Stimulated activated CD4-positive, alpha-beta T cell treated with anti-CD3 and anti-CD28 coated beads, Interleukin-1b, Interleukin-23, amount 100 ng/mL, for 24 hours (primary cell): ENCODE results near the gene LMAN2.

ENCODE experiments used
- DNase-seq, 4 experiments: peaks; one replicate each; pipeline ENCODE4 v3.0.0-alpha.2; 2020; ENCODE audit warnings: low read depth in 4 of 4, low spot score in 1 of 4

Gene LMAN2

GRCh38 chr5:177328545-177329231 is 22.8 kb downstream of the LMAN2 start:
- no peak for DNase-seq

- no peak for DNase-seq
Measured at GRCh38 chr5:177327539-177328522, 23.6 kb downstream of the LMAN2 start.

DNA sequence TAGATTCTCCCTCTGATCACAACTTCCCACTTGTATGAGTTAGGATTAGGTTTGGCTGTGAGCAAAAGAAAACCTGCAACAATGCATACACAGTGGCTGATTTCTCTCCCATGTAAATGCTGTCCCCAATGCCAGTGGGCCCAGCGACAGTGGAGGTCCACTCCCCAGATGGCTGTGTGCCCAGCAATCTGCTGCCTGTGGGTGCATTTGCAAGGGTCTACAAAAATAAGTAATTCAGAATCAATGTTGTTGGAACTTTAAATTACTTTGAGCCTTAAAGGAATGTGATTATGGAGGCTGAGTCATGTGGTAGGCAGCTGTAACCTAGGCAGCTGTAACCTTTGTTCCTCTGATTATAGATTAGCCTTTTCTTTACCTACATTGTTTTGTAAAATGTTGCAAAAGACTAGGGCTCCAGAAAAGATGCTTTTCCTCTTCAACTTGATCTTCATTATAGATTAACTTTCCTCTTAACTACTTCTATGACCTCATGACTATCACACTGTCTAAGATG is 25.5 kb downstream of the LMAN2 start:
- no peak for DNase-seq

DNA sequence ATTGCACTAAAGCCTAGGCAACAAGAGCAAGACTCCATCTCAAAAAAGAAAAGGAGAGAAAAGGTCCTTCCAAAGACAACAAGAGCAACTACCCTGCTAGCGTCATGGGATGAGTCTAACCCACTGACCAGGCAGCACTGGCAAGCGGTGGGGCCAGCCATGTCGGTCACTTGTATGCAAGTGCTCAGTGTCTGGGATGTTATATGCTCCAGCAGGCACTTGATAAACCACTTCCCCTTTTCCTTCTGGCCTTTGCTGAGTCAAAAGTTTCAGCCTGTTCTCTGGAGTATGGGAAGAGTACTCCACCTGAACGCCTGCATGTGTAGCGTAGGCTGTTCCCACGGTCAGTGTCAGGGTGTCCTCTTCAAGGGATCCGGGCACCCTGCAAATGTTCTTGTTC is 30.6 kb downstream of the LMAN2 start:
- DNase-seq, result no peak

DNA sequence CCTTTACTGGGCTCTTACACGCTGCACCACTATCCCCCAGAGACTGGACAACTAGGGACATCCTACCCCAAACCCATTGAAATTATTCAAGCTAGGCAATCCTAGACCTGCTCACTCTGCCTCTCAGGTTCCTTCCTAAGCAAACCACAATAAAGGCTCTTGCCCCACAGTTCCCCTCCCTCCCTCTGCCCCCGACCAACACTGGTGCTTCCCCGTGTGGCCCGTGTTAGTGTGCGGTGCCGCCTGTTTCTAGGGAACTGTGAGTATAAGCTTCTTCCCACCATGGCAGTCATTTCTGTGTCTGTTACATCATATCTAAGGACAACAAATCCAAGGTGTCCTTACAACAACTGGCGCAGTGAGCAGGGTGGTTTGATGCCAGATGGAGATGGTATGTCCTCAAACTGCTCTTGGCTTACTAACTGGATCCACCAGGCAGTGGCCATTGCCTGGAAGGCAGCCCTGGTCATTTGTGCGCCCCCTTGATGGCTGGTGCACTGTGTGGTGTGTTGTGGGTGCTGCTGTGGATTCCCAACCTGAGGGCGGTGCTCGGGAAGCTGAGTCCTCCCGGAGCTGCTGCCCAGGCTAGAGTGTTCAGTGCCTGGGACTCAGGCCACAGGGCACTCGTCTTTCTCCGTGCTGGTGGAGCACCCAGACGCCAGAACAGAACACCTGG is 31.4 kb downstream of the LMAN2 start:
- no peak for DNase-seq

- DNase-seq, result peak in 3 of 4 experiments; percentile 44 to 58 (median 55)
Measured at GRCh38 chr5:177317959-177318377, 33.5 kb downstream of the LMAN2 start.

GRCh38 chr5:177316005-177316404 is 35.5 kb downstream of the LMAN2 start:
- no peak for DNase-seq

DNA sequence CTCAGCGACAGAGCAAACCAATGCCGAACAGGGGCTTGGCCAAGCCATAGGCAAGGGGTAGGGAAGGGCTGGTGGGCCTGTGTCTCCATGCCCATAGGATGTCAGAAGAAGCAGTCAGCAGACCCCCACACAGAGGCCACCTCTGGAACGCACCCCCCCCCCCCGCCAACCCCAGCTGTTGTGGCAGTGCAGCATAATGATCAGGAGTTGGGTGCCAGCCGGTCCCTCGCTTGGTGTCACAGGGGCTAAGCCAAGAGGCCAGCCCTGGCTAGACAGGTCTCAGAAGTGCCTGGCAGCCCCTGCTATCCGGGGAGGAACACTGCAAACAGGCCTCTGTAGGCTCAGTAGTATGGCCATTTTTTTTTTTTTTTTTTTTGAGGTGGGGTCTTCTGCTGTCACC is 36.1 kb downstream of the LMAN2 start:
- no peak for DNase-seq

DNA sequence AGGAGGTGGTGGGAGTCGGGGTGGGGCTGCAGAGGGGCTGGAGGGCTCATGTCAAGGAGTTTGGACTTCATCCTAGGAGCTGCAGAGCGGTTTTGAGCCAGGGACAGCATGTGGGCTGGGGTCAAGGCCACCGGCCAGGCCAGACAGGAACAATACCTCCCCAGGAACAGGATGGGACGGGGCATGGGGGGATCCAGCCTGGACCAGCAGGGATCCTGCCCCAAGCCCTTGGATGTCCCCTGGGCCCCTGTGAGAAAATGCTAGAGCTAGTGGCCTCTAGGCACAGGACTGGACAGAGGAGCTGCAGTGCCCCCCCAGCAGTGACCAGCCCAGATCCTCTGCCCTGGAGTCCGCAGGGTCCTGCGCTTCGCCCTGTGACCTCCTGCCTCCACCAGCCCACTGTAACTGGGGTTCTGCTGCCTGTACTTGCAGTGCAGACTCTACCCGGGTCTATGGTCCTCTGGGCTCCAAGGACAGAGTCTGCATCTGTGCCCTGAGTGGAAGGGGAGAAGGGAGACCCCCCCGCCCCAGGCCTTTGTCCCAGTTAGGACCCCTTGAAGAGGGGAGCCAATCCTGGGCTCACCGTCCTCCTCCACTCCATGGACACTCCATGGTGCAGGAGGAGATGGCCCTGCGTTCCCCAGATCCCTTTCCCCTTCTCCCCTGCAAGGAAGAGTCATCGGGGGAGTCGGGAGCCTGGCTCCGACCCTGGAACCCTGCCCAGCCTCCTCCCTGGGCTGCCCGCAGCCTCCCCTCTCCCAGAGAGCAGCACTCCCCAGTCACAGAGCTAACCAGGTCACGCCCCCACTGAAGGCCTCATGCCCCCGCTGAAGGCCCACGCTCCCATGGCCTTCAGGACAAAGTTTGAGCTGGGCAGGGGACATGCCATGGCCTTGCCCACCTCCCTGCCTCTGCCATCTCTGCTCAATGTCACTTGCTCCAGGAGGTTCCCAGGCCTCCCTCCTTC is 36.8 kb downstream of the LMAN2 start:
- DNase-seq, result no peak

DNA sequence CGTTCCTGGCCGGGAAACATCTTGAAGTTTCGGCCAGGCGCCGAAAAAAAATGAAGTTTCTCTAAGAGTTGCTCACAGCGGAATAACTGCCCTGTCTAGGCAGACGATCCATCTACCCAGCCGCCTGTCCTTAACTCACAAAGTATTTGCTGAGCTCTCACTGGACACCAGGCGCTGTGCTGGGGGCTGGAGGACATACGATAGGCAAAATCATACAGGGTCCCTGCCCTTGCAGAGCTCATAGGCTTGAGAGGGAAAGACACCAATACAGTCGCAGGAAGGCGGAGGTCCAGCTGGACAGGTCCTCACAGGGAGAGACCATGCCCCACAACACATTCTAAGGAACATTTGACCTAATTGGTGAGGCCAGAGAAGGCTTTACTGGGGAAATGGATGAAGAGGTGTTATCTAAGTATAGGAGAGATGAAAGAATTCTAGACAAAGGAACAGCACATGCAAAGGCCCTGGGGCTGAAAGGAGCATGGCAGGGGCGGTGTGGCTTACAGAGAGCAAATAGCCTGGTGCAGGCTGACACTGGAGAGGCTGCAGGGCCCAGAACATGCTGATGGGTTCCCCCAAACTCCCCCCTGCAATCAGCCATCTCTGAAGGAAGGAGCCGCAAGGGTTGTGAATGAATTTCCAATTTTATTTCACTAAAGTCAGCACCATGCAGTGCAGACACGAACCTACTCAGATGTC is 37.8 kb downstream of the LMAN2 start:
- no peak for DNase-seq

- DNase-seq, result peak in 1 of 4 experiments; percentile 45
Measured at GRCh38 chr5:177312649-177313181, 38.8 kb downstream of the LMAN2 start.

- peak; percentile 87 to 99 (median 94) for DNase-seq
Measured at GRCh38 chr5:177311723-177312648, 39.5 kb downstream of the LMAN2 start, which contains the start of gene MXD3. TSS of gene MXD3 (minus strand) at chr5:177311898. CDS start at chr5:177311830, 68 bp downstream.

GRCh38 chr5:177311392-177311722 is 40.1 kb downstream of the LMAN2 start:
- DNase-seq, result no peak

- no peak for DNase-seq
Measured at GRCh38 chr5:177310757-177311391, 40.6 kb downstream of the LMAN2 start.

DNA sequence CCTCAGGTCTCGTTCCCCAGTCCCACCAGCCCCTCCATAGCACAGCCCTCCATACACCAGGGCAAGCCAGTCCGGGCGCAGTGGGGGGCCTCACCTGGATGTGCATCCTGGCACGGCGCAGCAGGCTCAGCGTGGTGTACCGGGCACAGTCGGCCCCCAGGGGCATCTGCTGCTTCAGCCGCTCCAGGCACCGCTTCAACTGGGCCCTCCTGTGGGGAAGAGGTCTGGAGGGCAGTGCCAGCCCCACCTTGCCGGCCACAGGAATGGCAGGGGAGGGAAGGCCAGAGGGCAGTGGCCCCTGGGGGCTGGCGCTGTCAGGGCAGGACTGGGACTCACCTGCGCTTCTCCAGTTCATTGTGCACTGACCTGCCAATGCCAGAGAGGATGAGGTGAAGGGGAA is 41.1 kb downstream of the LMAN2 start:
- DNase-seq, result no peak

- peak; percentile 47 to 66 (median 54) for DNase-seq
Measured at GRCh38 chr5:177309351-177310191, 41.9 kb downstream of the LMAN2 start.

DNA sequence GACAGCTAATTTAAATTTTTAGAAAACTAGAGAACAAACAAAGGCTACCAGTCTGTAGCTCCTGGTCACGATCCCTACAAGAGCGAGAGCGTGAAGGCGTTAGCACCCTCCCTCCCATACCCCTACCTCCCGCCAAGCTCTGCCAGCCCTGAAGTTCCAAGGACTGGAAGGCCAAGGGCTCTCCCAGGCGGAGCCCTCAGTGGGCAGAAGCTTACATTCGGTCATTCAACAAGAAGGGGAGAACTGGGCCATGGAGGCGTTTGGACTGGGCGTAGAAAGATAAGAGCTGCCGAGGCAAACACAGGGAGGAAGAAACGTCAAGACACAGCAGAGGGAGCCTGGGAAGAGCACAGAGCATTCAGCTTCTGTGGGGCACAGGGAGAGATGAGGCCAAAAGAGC is 42.7 kb downstream of the LMAN2 start:
- DNase-seq, result no peak
